ENCODE measurements around the gene EIF4G3. TPM values are rescaled to one million over a fixed set of nuclear protein-coding genes. Genes with fewer than 3 reads are reported as not detected.

The EIF4G3 gene
- total RNA-seq, 2 experiments from 2014 or later: 47.0 to 55.0 TPM

DNA sequence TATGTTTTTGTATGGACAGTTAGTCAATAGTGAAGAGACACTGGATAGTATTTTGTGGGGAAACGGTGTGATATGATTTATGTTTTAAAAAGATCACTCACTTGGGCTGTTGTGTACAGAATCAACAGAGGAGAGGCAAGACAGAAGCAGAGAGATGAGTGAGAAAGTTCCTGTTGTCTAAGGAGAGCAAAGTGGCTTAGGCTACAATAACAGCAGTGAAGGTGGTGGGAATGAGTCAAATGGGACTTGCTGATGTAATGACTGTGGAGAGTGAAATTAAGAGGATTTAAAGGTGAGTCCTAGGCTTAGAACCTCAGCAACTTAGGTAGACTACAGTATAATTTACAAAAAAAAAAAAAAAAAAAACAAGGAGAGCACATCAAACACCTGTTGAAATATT is 220.4 kb downstream of the EIF4G3 start:
- ATAC-seq (peak; percentile 95), DNase-seq (peak; percentile 7)
- Mint-ChIP-seq H3K9me3 (ENCODE audit: low read depth) (no peaks in the 10 kb centered on the region), H3K4me3 (no peak overlapping the region), H3K4me1 (peaks cover 4% of the 10 kb centered on the region), H3K27ac (peak overlapping the region; percentile 1), H3K36me3 (ENCODE audit: low read depth) (peaks cover 14% of the 10 kb centered on the region), H3K27me3 (no peaks in the 10 kb centered on the region)
- CTCF ChIA-PET: no interaction called here
- intact Hi-C loops (cut with DNase I, micrococcal nuclease): no loop called here
- POLR2A ChIA-PET: no interaction called here

DNA sequence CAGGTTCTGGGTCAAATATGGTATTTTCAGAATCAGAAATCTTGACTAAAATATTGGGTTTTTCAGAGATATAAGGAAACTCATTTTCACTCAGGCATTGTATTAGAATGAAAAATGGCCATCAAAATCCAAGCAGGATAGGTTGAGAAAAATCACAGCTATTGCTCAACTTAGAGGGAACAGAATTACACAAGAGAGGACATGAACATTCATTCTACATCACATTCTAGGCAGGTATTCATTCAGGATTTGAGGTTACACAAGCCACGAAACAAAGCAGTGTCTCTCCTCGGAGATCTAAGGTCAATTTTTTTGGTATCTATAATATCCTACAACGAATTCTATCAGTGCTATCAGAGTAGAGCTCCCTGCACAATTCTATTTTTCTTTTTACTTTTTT is 226.0 kb downstream of the EIF4G3 start:
- ATAC-seq (no peak), DNase-seq (no peak)
- Mint-ChIP-seq H3K27ac (no peak overlapping the region), H3K9me3 (ENCODE audit: low read depth) (no peaks in the 10 kb centered on the region), H3K36me3 (ENCODE audit: low read depth) (peaks cover 16% of the 10 kb centered on the region), H3K4me3 (no peak overlapping the region), H3K27me3 (no peaks in the 10 kb centered on the region), H3K4me1 (peaks cover 2% of the 10 kb centered on the region)
- intact Hi-C loops (cut with DNase I, micrococcal nuclease): no loop called here
- POLR2A ChIA-PET: no interaction called here
- CTCF ChIA-PET: no interaction called here

GRCh38 chr1:20949871-20950590 is 226.7 kb downstream of the EIF4G3 start:
- DNase-seq (no peak), ATAC-seq (no peak)
- Mint-ChIP-seq H3K36me3 (ENCODE audit: low read depth) (peaks cover 19% of the 10 kb centered on the region), H3K9me3 (ENCODE audit: low read depth) (no peaks in the 10 kb centered on the region), H3K4me3 (no peak overlapping the region), H3K27ac (no peak overlapping the region), H3K4me1 (peaks cover 2% of the 10 kb centered on the region), H3K27me3 (no peaks in the 10 kb centered on the region)
- POLR2A ChIA-PET: no interaction called here
- CTCF ChIA-PET: no interaction called here
- intact Hi-C loops (cut with DNase I, micrococcal nuclease): no loop called here

DNA sequence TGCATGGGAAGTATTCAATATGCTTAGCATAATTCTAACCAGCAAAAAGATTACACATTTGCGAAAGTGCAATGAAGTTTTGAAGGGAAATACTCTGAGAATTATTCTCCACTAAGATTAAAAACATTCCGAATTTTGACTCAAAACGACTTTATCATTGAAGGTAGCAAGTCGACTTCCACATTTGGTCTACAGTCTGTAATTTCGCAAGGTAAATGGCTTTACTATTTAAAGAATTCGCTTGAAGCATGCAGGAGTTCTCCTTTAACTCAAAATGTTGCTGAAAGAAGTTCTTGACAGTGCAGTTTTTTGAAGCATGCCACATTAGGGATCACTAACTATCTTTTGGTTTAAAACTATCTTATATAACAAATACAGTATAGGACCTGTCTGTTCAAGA is 228.6 kb downstream of the EIF4G3 start:
- intact Hi-C loops (cut with DNase I, micrococcal nuclease): no loop called here
- POLR2A ChIA-PET: no interaction called here
- Mint-ChIP-seq H3K27me3 (no peaks in the 10 kb centered on the region), H3K36me3 (ENCODE audit: low read depth) (peaks cover 16% of the 10 kb centered on the region), H3K4me1 (peaks cover 2% of the 10 kb centered on the region), H3K27ac (no peak overlapping the region), H3K9me3 (ENCODE audit: low read depth) (no peaks in the 10 kb centered on the region), H3K4me3 (no peak overlapping the region)
- ATAC-seq (no peak), DNase-seq (no peak)
- CTCF ChIA-PET: no interaction called here

- no peak overlapping the region for H3K27ac Mint-ChIP-seq
- no peak for DNase-seq
- POLR2A ChIA-PET: no interaction called here
- no peaks in the 10 kb centered on the region for H3K27me3 Mint-ChIP-seq
- no peak for ATAC-seq
- CTCF ChIA-PET: interaction anchor here (0.7 kb wide), 1 partner anchor 856 kb away, joined by 3 read pairs; no protein-coding TSS in a partner anchor
- intact Hi-C loops (cut with DNase I, micrococcal nuclease): no loop called here
- no peaks in the 10 kb centered on the region for H3K9me3 Mint-ChIP-seq (ENCODE audit: low read depth)
- H3K4me3 Mint-ChIP-seq: no peak overlapping the region
- peaks cover 2% of the 10 kb centered on the region for H3K4me1 Mint-ChIP-seq
- peaks cover 16% of the 10 kb centered on the region for H3K36me3 Mint-ChIP-seq (ENCODE audit: low read depth)
These were observed 229.3 kb downstream of the EIF4G3 start for GRCh38 chr1:20947409-20947808.

DNA sequence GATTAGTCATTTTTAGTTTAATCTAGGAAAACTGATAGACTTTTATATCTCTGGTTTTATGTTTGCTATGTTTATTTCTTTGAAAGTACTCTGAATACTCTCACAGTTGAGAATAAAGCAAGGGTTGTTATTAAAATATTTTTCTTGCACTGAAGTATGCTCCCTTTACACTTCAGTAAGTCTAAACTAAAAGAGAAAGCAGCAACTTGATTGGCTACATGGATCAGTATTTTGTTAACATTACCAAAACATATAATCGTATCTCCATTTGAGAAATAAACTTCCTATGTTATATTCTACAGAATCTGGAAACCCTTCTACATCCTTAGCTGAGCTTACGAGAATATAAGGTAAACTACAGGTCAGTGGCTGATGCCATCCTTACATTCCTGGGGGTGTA is 240.1 kb downstream of the EIF4G3 start:
- H3K27ac Mint-ChIP-seq: no peak overlapping the region
- CTCF ChIA-PET: no interaction called here
- POLR2A ChIA-PET: no interaction called here
- no peaks in the 10 kb centered on the region for H3K9me3 Mint-ChIP-seq (ENCODE audit: low read depth)
- H3K4me3 Mint-ChIP-seq: no peak overlapping the region
- no peak for ATAC-seq
- H3K4me1 Mint-ChIP-seq: peaks cover 28% of the 10 kb centered on the region
- H3K27me3 Mint-ChIP-seq: no peaks in the 10 kb centered on the region
- intact Hi-C loops (cut with DNase I, micrococcal nuclease): loop anchor here in 1 of 2 experiments (10.0 kb wide), 1 partner anchor 238 kb away; the partner anchor contains the start of gene EIF4G3
- no peak for DNase-seq
- peaks cover 27% of the 10 kb centered on the region for H3K36me3 Mint-ChIP-seq (ENCODE audit: low read depth)

DNA sequence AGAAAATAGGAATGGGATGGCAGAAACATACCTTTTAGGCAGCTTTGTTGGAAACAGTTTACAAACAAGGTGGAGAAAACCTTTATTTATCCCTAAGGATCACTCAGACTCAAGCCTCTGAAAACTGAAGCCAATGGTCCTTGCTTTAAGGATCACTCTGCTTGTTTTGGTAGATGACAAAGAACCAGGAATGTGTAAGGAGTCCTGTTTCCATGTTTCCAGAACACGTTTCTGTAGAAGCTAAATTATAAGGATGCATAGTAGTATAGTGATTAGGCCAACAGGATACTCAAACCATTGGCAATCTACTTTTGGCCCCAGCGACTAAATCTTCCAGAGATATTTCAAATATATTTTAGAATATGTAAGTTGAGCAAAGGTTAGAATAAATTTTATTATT is 240.5 kb downstream of the EIF4G3 start:
- CTCF ChIA-PET: no interaction called here

DNA sequence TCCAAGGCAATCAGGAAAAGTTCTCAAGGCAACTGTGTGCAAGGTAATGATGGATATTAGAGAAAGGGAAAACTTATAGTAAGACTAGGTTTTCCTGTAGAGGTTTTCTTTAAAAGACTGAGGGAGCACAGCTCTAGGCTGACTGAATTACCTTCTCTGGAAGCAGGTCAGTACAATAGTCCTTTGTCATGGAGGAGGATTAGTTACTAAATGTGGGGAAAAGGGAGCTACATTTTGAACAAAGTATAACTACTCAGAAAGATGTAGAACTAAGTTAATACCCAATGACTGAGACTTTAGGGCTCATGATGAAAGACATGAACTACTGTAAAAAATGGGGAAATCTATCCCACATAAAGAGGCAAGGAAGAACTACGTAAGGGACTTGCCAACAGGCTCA is 241.0 kb downstream of the EIF4G3 start:
- POLR2A ChIA-PET: no interaction called here
- Mint-ChIP-seq H3K27ac (no peak overlapping the region), H3K9me3 (ENCODE audit: low read depth) (no peaks in the 10 kb centered on the region)

More for the DNA sequence above, 240.5 kb downstream of the EIF4G3 start:
- Mint-ChIP-seq H3K27ac (no peak overlapping the region), H3K27me3 (no peaks in the 10 kb centered on the region), H3K36me3 (ENCODE audit: low read depth) (peaks cover 23% of the 10 kb centered on the region), H3K9me3 (ENCODE audit: low read depth) (no peaks in the 10 kb centered on the region), H3K4me3 (no peak overlapping the region), H3K4me1 (peaks cover 32% of the 10 kb centered on the region)
- ATAC-seq (no peak), DNase-seq (no peak)
- POLR2A ChIA-PET: no interaction called here
- intact Hi-C loops (cut with DNase I, micrococcal nuclease): loop anchor here in 1 of 2 experiments (10.0 kb wide), 1 partner anchor 239 kb away; the partner anchor contains the start of gene EIF4G3

GRCh38 chr1:20932437-20932977 is 244.2 kb downstream of the EIF4G3 start:
- H3K9me3 Mint-ChIP-seq (ENCODE audit: low read depth): no peaks in the 10 kb centered on the region
- H3K27ac Mint-ChIP-seq: peak overlapping the region; percentile 91
- H3K4me3 Mint-ChIP-seq: peak overlapping the region; percentile 13
- peak; percentile 84 for ATAC-seq
- no peaks in the 10 kb centered on the region for H3K27me3 Mint-ChIP-seq
- CTCF ChIA-PET: interaction anchor here (0.7 to 1.7 kb wide), 3 partner anchors 13 to 263 kb away, joined by 3 to 4 read pairs (median 3); no protein-coding TSS in a partner anchor
- DNase-seq: peak; percentile 65
- POLR2A ChIA-PET: interaction anchor here (0.5 to 1.1 kb wide), 6 partner anchors 90 to 851 kb away, joined by 3 to 8 read pairs (median 4); partner anchors contain the start of gene HP1BP3
- peaks cover 37% of the 10 kb centered on the region for H3K4me1 Mint-ChIP-seq
- intact Hi-C loops (cut with DNase I, micrococcal nuclease): loop anchor here (1.0 to 10.0 kb wide), 12 partner anchors 42 to 365 kb away; partner anchors contain the start of genes DDOST (in 1 of the 2), EIF4G3 (in 1 of the 2) and HP1BP3 (in 1 of the 2)
- peaks cover 27% of the 10 kb centered on the region for H3K36me3 Mint-ChIP-seq (ENCODE audit: low read depth)

More for the DNA sequence above, 241.0 kb downstream of the EIF4G3 start:
- no peak overlapping the region for H3K4me3 Mint-ChIP-seq
- H3K36me3 Mint-ChIP-seq (ENCODE audit: low read depth): peaks cover 20% of the 10 kb centered on the region
- no peak for ATAC-seq
- no peak for DNase-seq
- H3K4me1 Mint-ChIP-seq: peaks cover 37% of the 10 kb centered on the region
- CTCF ChIA-PET: no interaction called here
- H3K27me3 Mint-ChIP-seq: no peaks in the 10 kb centered on the region
- intact Hi-C loops (cut with DNase I, micrococcal nuclease): loop anchor here (2.0 to 10.0 kb wide), 2 partner anchors 19 to 239 kb away; partner anchors contain the start of gene EIF4G3 (in 1 of the 2)

GRCh38 chr1:20931930-20932436 is 244.7 kb downstream of the EIF4G3 start:
- Mint-ChIP-seq H3K36me3 (ENCODE audit: low read depth) (peaks cover 27% of the 10 kb centered on the region), H3K27me3 (no peaks in the 10 kb centered on the region), H3K27ac (peak overlapping the region; percentile 91), H3K4me1 (peaks cover 37% of the 10 kb centered on the region), H3K4me3 (peak overlapping the region; percentile 13), H3K9me3 (ENCODE audit: low read depth) (no peaks in the 10 kb centered on the region)
- ATAC-seq (peak; percentile 53), DNase-seq (no peak)
- ChIA-PET POLR2A (interaction anchor here (0.5 to 1.1 kb wide), 4 partner anchors 91 to 851 kb away, joined by 3 to 8 read pairs (median 4); no protein-coding TSS in a partner anchor), CTCF (interaction anchor here (0.7 to 1.7 kb wide), 3 partner anchors 13 to 263 kb away, joined by 3 to 4 read pairs (median 3); no protein-coding TSS in a partner anchor)
- intact Hi-C loops (cut with DNase I, micrococcal nuclease): loop anchor here (1.0 to 10.0 kb wide), 12 partner anchors 43 to 365 kb away; partner anchors contain the start of genes DDOST (in 1 of the 2), EIF4G3 (in 1 of the 2) and HP1BP3 (in 1 of the 2)

- Mint-ChIP-seq H3K4me1 (peaks cover 37% of the 10 kb centered on the region), H3K36me3 (ENCODE audit: low read depth) (peaks cover 24% of the 10 kb centered on the region), H3K27ac (no peak overlapping the region), H3K4me3 (no peak overlapping the region), H3K9me3 (ENCODE audit: low read depth) (no peaks in the 10 kb centered on the region), H3K27me3 (no peaks in the 10 kb centered on the region)
- no peak for DNase-seq
- ChIA-PET CTCF (no interaction called here), POLR2A (no interaction called here)
- intact Hi-C loops (cut with DNase I, micrococcal nuclease): loop anchor here in 1 of 2 experiments (5.0 to 10.0 kb wide), 3 partner anchors 143 to 367 kb away; partner anchors contain the start of genes EIF4G3 and HP1BP3
- ATAC-seq: no peak
These were observed 246.3 kb downstream of the EIF4G3 start for GRCh38 chr1:20930427-20930826.
